ENCODE measurements around the gene CDK19.

Gene CDK19

GRCh38 chr6:110561696-110562095 is 253.6 kb downstream of the CDK19 start:
- no peaks in the 10 kb centered on the region for H3K4me1 ChIP-seq (ENCODE audit: insufficient read depth, poor library complexity, severe bottlenecking)
- no peak overlapping the region for H3K4me3 ChIP-seq (ENCODE audit: severe bottlenecking)
- TF ChIP-seq CTCF (IDR thresholded peaks at IDR 0.05; ENCODE audit: poor library complexity, severe bottlenecking): no peak
- no peaks in the 10 kb centered on the region for H3K36me3 ChIP-seq (ENCODE audit: low read depth)
- no peak overlapping the region for H3K27ac ChIP-seq (ENCODE audit: poor library complexity, severe bottlenecking)
- H3K27me3 ChIP-seq (ENCODE audit: insufficient read depth, poor library complexity, severe bottlenecking): no peaks in the 10 kb centered on the region
- no peak for DNase-seq (ENCODE audit: low spot score)
- H3K9me3 ChIP-seq (ENCODE audit: severe bottlenecking): no peaks in the 10 kb centered on the region
- no peak for ATAC-seq (ENCODE audit: low read depth)

- TF ChIP-seq CTCF (IDR thresholded peaks at IDR 0.05; ENCODE audit: poor library complexity, severe bottlenecking): no peak
- no peak for ATAC-seq (ENCODE audit: low read depth)
- no peak overlapping the region for H3K27ac ChIP-seq (ENCODE audit: poor library complexity, severe bottlenecking)
These were observed 254.3 kb downstream of the CDK19 start for GRCh38 chr6:110561008-110561396.

GRCh38 chr6:110560239-110561007 is 254.8 kb downstream of the CDK19 start:
- no peak overlapping the region for H3K27ac ChIP-seq (ENCODE audit: poor library complexity, severe bottlenecking)
- DNase-seq (ENCODE audit: low spot score): no peak

More at GRCh38 chr6:110561008-110561396, 254.3 kb downstream of the CDK19 start:
- no peak for DNase-seq (ENCODE audit: low spot score)
- H3K4me3 ChIP-seq (ENCODE audit: severe bottlenecking): no peak overlapping the region
- no peaks in the 10 kb centered on the region for H3K36me3 ChIP-seq (ENCODE audit: low read depth)
- no peaks in the 10 kb centered on the region for H3K9me3 ChIP-seq (ENCODE audit: severe bottlenecking)
- no peaks in the 10 kb centered on the region for H3K27me3 ChIP-seq (ENCODE audit: insufficient read depth, poor library complexity, severe bottlenecking)
- no peaks in the 10 kb centered on the region for H3K4me1 ChIP-seq (ENCODE audit: insufficient read depth, poor library complexity, severe bottlenecking)

More at GRCh38 chr6:110560239-110561007, 254.8 kb downstream of the CDK19 start:
- Histone ChIP-seq H3K27me3 (ENCODE audit: insufficient read depth, poor library complexity, severe bottlenecking) (no peaks in the 10 kb centered on the region), H3K4me3 (ENCODE audit: severe bottlenecking) (no peak overlapping the region), H3K4me1 (ENCODE audit: insufficient read depth, poor library complexity, severe bottlenecking) (no peaks in the 10 kb centered on the region), H3K9me3 (ENCODE audit: severe bottlenecking) (no peaks in the 10 kb centered on the region), H3K36me3 (ENCODE audit: low read depth) (no peaks in the 10 kb centered on the region)
- no peak for ATAC-seq (ENCODE audit: low read depth)
- no peak for TF ChIP-seq CTCF (IDR thresholded peaks at IDR 0.05; ENCODE audit: poor library complexity, severe bottlenecking)
